Renal pelvis (tissue), 3 donors: Measurements from ENCODE around the gene OR10X1. TPM values are rescaled to one million over a fixed set of nuclear protein-coding genes. Genes with fewer than 3 reads are reported as not detected.

Source experiments
- polyA plus RNA-seq, 3 donors: library from polyadenylated mRNA; unstranded; fragments of 120-200 nt; gene quantifications; one replicate each; pipeline ENCODE4 v1.2.1, GENCODE V29; 2013; ENCODE audit not compliant: insufficient read length in 3 of 3

Gene OR10X1
- polyA plus RNA-seq, 3 donors = not detected

Other genes with a start within 250 kb of the OR10X1 start
- not detected for gene CD1B, start 248.4 kb downstream of the OR10X1 start, polyA plus RNA-seq
- under 1 TPM in 1 of 3 donors, not detected in 2; 0.17 TPM for gene CD1E, start 226.0 kb downstream of the OR10X1 start, polyA plus RNA-seq
- gene OR10T2, start 180.4 kb downstream of the OR10X1 start, polyA plus RNA-seq = not detected
- gene OR10K2, start 153.7 kb downstream of the OR10X1 start, polyA plus RNA-seq = not detected
- gene OR10K1, start 118.1 kb downstream of the OR10X1 start, polyA plus RNA-seq = under 1 TPM in 2 of 3 donors, not detected in 1; 0.03 to 0.06 TPM
- gene OR10R2, start 107.7 kb downstream of the OR10X1 start, polyA plus RNA-seq = not detected
- not detected for gene OR6Y1, start 25.5 kb downstream of the OR10X1 start, polyA plus RNA-seq
- not detected for gene OR6P1, start 9.3 kb downstream of the OR10X1 start, polyA plus RNA-seq
- gene OR10Z1, start 25.4 kb upstream of the OR10X1 start, polyA plus RNA-seq = under 1 TPM; 0.01 to 0.04 (median 0.04) TPM
- 1 to 10 TPM in 2 of 3 donors, under 1 TPM in 1; 0.74 to 2.6 (median 1.6) TPM for gene SPTA1, start 106.8 kb upstream of the OR10X1 start, polyA plus RNA-seq
- not detected for gene OR6K2, start 120.8 kb upstream of the OR10X1 start, polyA plus RNA-seq
- gene OR6K3, start 140.8 kb upstream of the OR10X1 start, polyA plus RNA-seq = under 1 TPM in 1 of 3 donors, not detected in 2; 0.06 TPM
- gene OR6K6, start 174.8 kb upstream of the OR10X1 start, polyA plus RNA-seq = not detected
- gene OR6N1, start 192.3 kb upstream of the OR10X1 start, polyA plus RNA-seq = not detected
- not detected for gene OR6N2, start 201.3 kb upstream of the OR10X1 start, polyA plus RNA-seq